HG03045 (cell line): ENCODE data around the gene ZNF440.

ENCODE experiments used
- ATAC-seq: cut with Tn5 transposase; IDR thresholded peaks from one replicate; pipeline ENCODE4 v1.9.1; 2021; ENCODE audit warnings: mild to moderate bottlenecking, moderate library complexity; ENCODE audit not compliant: unreplicated experiment

ZNF440 gene

GRCh38 chr19:11881151-11881800, 67.2 kb downstream of the ZNF440 start:
- no peak for ATAC-seq

GRCh38 chr19:11882606-11883005, 68.5 kb downstream of the ZNF440 start:
- ATAC-seq, result no peak
